ENCODE results near the gene EXOSC7. TPM values are rescaled to one million over a fixed set of nuclear protein-coding genes. Genes with fewer than 3 reads are reported as not detected.

Gene EXOSC7
- total and polyA plus RNA-seq, 2 donors (not counting 1 experiment from before 2014, with no cell fraction given) = 25.5 to 40.0 TPM

GRCh38 chr3:45035441-45036301 lies 59.6 kb downstream of the EXOSC7 start:
- POLR2A ChIA-PET = interaction anchor here (0.8 kb wide), 1 partner anchor 903 kb away, joined by 5 read pairs; no protein-coding TSS in a partner anchor
- Histone ChIP-seq H4K20me1 (ENCODE audit: control insufficient read depth, insufficient read depth, low read length, poor library complexity, severe bottlenecking) (no peaks in the 10 kb centered on the region), H3K79me2 (ENCODE audit: control insufficient read depth, insufficient read depth, low read length) (no peaks in the 10 kb centered on the region), H2AFZ (ENCODE audit: insufficient read depth, low read depth, low read length, poor library complexity, severe bottlenecking) (peak overlapping the region; percentile 55), H3K4me2 (replicated peaks; ENCODE audit: low read depth, low read length, poor library complexity, severe bottlenecking) (peak overlapping the region; percentile 65), H3K9ac (ENCODE audit: low read length) (no peak overlapping the region), H3K27me3 (replicated peaks in 1 of 4; ENCODE audit: control extremely low read depth in 1 of 4, control insufficient read depth in 3 of 4, insufficient read depth in 4 of 4, low read length in 3 of 4) (peaks cover 0 to 30% (median 9%) of the 10 kb centered on the region in 4 experiments), H3K4me3 (ENCODE audit: control extremely low read depth in 1 of 5, extremely low read depth in 1 of 5, insufficient read depth in 1 of 5, low read depth in 2 of 5, low read length in 4 of 5) (no peak overlapping the region), H3K4me1 (ENCODE audit: control insufficient read depth in 2 of 2, insufficient read depth in 2 of 2, low read length in 2 of 2) (peaks cover 18 to 20% of the 10 kb centered on the region in 2 donors), H3K36me3 (replicated peaks in 1 of 2; ENCODE audit: control extremely low read depth in 1 of 2, control insufficient read depth in 1 of 2, extremely low read depth in 1 of 2, insufficient read depth in 2 of 2, low read length in 1 of 2) (no peaks in the 10 kb centered on the region), H3K27ac (ENCODE audit: low read length in 2 of 2) (no peak overlapping the region), H3K9me3 (ENCODE audit: control extremely low read depth in 1 of 3, control insufficient read depth in 2 of 3, insufficient read depth in 1 of 3, low read length in 2 of 3) (peaks cover 0 to 5% (median 0%) of the 10 kb centered on the region in 3 donors)
- CTCF ChIA-PET = interaction anchor here (0.6 to 2.9 kb wide), 9 partner anchors 8 to 624 kb away, joined by 3 to 11 read pairs (median 4); no protein-coding TSS in a partner anchor
- 35% methylated on average over 60 of the region's 64 CpGs for WGBS (ENCODE audit: insufficient coverage)
- no peaks in the 10 kb centered on the region for H3K9me3 Mint-ChIP-seq (ENCODE audit: insufficient read depth)
- TF ChIP-seq, protein P1, sequence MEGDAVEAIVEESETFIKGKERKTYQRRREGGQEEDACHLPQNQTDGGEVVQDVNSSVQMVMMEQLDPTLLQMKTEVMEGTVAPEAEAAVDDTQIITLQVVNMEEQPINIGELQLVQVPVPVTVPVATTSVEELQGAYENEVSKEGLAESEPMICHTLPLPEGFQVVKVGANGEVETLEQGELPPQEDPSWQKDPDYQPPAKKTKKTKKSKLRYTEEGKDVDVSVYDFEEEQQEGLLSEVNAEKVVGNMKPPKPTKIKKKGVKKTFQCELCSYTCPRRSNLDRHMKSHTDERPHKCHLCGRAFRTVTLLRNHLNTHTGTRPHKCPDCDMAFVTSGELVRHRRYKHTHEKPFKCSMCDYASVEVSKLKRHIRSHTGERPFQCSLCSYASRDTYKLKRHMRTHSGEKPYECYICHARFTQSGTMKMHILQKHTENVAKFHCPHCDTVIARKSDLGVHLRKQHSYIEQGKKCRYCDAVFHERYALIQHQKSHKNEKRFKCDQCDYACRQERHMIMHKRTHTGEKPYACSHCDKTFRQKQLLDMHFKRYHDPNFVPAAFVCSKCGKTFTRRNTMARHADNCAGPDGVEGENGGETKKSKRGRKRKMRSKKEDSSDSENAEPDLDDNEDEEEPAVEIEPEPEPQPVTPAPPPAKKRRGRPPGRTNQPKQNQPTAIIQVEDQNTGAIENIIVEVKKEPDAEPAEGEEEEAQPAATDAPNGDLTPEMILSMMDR (IDR thresholded peaks at IDR 0.05) = no peak
- no peak for TF ChIP-seq EZH2 (IDR thresholded peaks at IDR 0.05; ENCODE audit: borderline replicate concordance, insufficient read depth, low read depth, low read length, poor library complexity, severe bottlenecking)
- intact Hi-C loops (cut with micrococcal nuclease) = loop anchor here (2.0 kb wide), 1 partner anchor 463 kb away; no protein-coding TSS in a partner anchor
- no peak overlapping the region for H3K27ac Mint-ChIP-seq
- DNase-seq (peak; percentile 31), ATAC-seq (ENCODE audit: low read depth) (no peak)
- H3K27me3 Mint-ChIP-seq = peaks cover 18% of the 10 kb centered on the region
- H3K4me1 Mint-ChIP-seq = peaks cover 23% of the 10 kb centered on the region
- peak overlapping the region; percentile 63 for H3K4me3 Mint-ChIP-seq
